H1 (cell line): ENCODE data around the gene TIMM9. TPM values are rescaled to one million over a fixed set of nuclear protein-coding genes. Genes with fewer than 3 reads are reported as not detected.
"Not testable (repeated sequence)": the region's sequence is repeated elsewhere in the genome, so short reads cannot be mapped to it uniquely, and the experiment has no call there.

Experiments
- CTCF ChIA-PET: fragments of 300-600 bp; sonication (Branson Sonifier 250); formaldehyde crosslinking; loops from one replicate; lab custom pipeline; 2021; ENCODE audit not compliant: partially characterized antibody; lab: Charles Lee
- POLR2A ChIA-PET: fragments of 300-600 bp; sonication (Branson Sonifier 250); formaldehyde crosslinking; loops from one replicate; lab custom pipeline; 2021; ENCODE audit warnings: inconsistent platforms; ENCODE audit not compliant: partially characterized antibody; lab: Charles Lee
- DNase-seq, 2 experiments: peaks; one replicate each; pipeline versions ENCODE4 v3.0.0 to v3.0.0-alpha.2; 2010 to 2022; ENCODE audit warnings: low spot score in 2 of 2, low read depth in 1 of 2, mixed read lengths in 1 of 2
- FAIRE-seq: peaks from 2 replicates; lab custom pipeline; 2011; peaks lifted over from hg19 to GRCh38; lab: Jason Lieb, UNC
- H2AFZ ChIP-seq: 2 replicates; pipeline ENCODE4 v1.8.1; 2012; ENCODE audit warnings: low read length, inconsistent platforms
- H2AK5ac ChIP-seq: 2 replicates; pipeline ENCODE4 v1.6.1; 2013; ENCODE audit warnings: low read depth, low read length
- H2BK120ac ChIP-seq: replicated peaks from 2 replicates; pipeline ENCODE3; 2013; ENCODE audit warnings: low read depth, low read length, inconsistent platforms
- H2BK12ac ChIP-seq: 2 replicates; pipeline ENCODE4 v1.6.1; 2013; ENCODE audit warnings: low read depth, low read length
- H2BK15ac ChIP-seq: 2 replicates; pipeline ENCODE4 v1.6.1; 2013; ENCODE audit warnings: low read length
- H2BK20ac ChIP-seq: 2 replicates; pipeline ENCODE4 v1.6.1; 2013; ENCODE audit warnings: low read length
- H2BK5ac ChIP-seq: 2 replicates; pipeline ENCODE4 v1.6.1; 2013; ENCODE audit warnings: low read depth, low read length
- H3K14ac ChIP-seq: 2 replicates; pipeline ENCODE4 v1.6.1; 2013; ENCODE audit warnings: inconsistent platforms; ENCODE audit not compliant: insufficient read length
- H3K18ac ChIP-seq: 2 replicates; pipeline ENCODE4 v1.6.1; 2013; ENCODE audit warnings: low read length; ENCODE audit errors: extremely low read depth
- H3K23ac ChIP-seq: 2 replicates; pipeline ENCODE4 v1.6.1; 2013; ENCODE audit warnings: inconsistent platforms; ENCODE audit not compliant: insufficient read length
- H3K23me2 ChIP-seq: 2 replicates; pipeline ENCODE4 v1.6.1; 2013; ENCODE audit warnings: low read depth, low read length
- H3K27ac ChIP-seq: 2 replicates; pipeline ENCODE4 v1.6.1; 2011; ENCODE audit warnings: low read depth, low read length, inconsistent platforms
- H3K27me3 ChIP-seq, 4 experiments: replicated peaks in 1 of 4; 1 replicate in 1 of 4; 2 replicates in 3 of 4; pipeline versions ENCODE4 v1.6.1 to v1.8.1; 2011 to 2013; ENCODE audit warnings: low read length in 3 of 4, mild to moderate bottlenecking in 3 of 4, inconsistent platforms in 2 of 4, mixed read lengths in 2 of 4, moderate library complexity in 1 of 4; ENCODE audit not compliant: control insufficient read depth in 3 of 4, insufficient read depth in 3 of 4; ENCODE audit errors: extremely low read depth in 1 of 4
- H3K36me3 ChIP-seq, 4 experiments: 2 replicates each; pipeline versions ENCODE4 v1.6.1 to v1.8.1; 2011 to 2013; ENCODE audit warnings: mild to moderate bottlenecking in 4 of 4, low read length in 3 of 4, moderate library complexity in 2 of 4, control low read depth in 1 of 4, inconsistent platforms in 1 of 4; ENCODE audit not compliant: insufficient read depth in 4 of 4, control insufficient read depth in 2 of 4
- H3K4ac ChIP-seq: replicated peaks from 2 replicates; pipeline ENCODE3; 2013; ENCODE audit warnings: low read length, low read depth, mixed read lengths, inconsistent platforms; ENCODE audit not compliant: insufficient read length
- H3K4me1 ChIP-seq, 4 experiments: replicated peaks in 1 of 4; 1 replicate in 1 of 4; 2 replicates in 3 of 4; pipeline versions ENCODE4 v1.6.1 to v1.8.1; 2011 to 2013; ENCODE audit warnings: low read length in 3 of 4, inconsistent platforms in 2 of 4, mixed read lengths in 1 of 4; ENCODE audit not compliant: insufficient read depth in 4 of 4, control insufficient read depth in 3 of 4
- H3K4me2 ChIP-seq, 2 experiments: 2 replicates each; pipeline versions ENCODE4 v1.6.1 to v1.8.1; 2011 to 2013; ENCODE audit warnings: low read depth in 2 of 2, low read length in 2 of 2, control low read depth in 1 of 2, inconsistent platforms in 1 of 2, mild to moderate bottlenecking in 1 of 2; ENCODE audit not compliant: insufficient read depth in 1 of 2
- H3K4me3 ChIP-seq, 4 experiments: fragments of 200-600, 300-600 bp in 1 of 4; sonication (generic), shearing (Covaris generic), sonication (Bioruptor Twin) in 1 of 4; 2 replicates each; pipeline versions ENCODE4 v1.5.1 to v1.8.1; 2011 to 2016; ENCODE audit warnings: low read length in 4 of 4, low read depth in 3 of 4, control low read depth in 2 of 4, inconsistent platforms in 2 of 4, mild to moderate bottlenecking in 2 of 4, mixed read lengths in 1 of 4, moderate library complexity in 1 of 4; ENCODE audit not compliant: insufficient read depth in 2 of 4; ENCODE audit errors: extremely low read depth in 1 of 4
- H3K56ac ChIP-seq: replicated peaks from 2 replicates; pipeline ENCODE3; 2013; ENCODE audit warnings: low read depth, mild to moderate bottlenecking, mixed read lengths, low read length, inconsistent platforms; ENCODE audit not compliant: insufficient read length
- H3K79me1 ChIP-seq: 2 replicates; pipeline ENCODE4 v1.6.1; 2013; ENCODE audit warnings: low read depth, low read length, control low read depth
- H3K79me2 ChIP-seq, 2 experiments: 2 replicates each; pipeline versions ENCODE4 v1.6.1 to v1.8.1; 2012 to 2013; ENCODE audit warnings: low read length in 2 of 2, mild to moderate bottlenecking in 2 of 2, inconsistent platforms in 1 of 2; ENCODE audit not compliant: insufficient read depth in 2 of 2, control insufficient read depth in 1 of 2
- H3K9ac ChIP-seq, 4 experiments: replicated peaks in 1 of 4; 1 replicate in 1 of 4; 2 replicates in 3 of 4; pipeline versions ENCODE4 v1.6.1 to v1.8.1; 2011 to 2013; ENCODE audit warnings: low read depth in 3 of 4, low read length in 3 of 4, control low read depth in 2 of 4, mild to moderate bottlenecking in 2 of 4, moderate library complexity in 2 of 4, inconsistent platforms in 1 of 4; ENCODE audit errors: extremely low read depth in 1 of 4
- H3K9me3 ChIP-seq, 2 experiments: 2 replicates each; pipeline versions ENCODE4 v1.6.1 to v1.8.1; 2012 to 2013; ENCODE audit warnings: mild to moderate bottlenecking in 2 of 2, moderate library complexity in 2 of 2, control low read depth in 1 of 2, inconsistent platforms in 1 of 2, low read depth in 1 of 2, low read length in 1 of 2, mixed read lengths in 1 of 2; ENCODE audit not compliant: insufficient read depth in 2 of 2
- H4K20me1 ChIP-seq, 2 experiments: replicated peaks in 1 of 2; 2 replicates each; pipeline versions ENCODE3 to v1.8.1; 2011 to 2013; ENCODE audit warnings: inconsistent platforms in 2 of 2, low read length in 2 of 2, mild to moderate bottlenecking in 1 of 2; ENCODE audit not compliant: insufficient read depth in 2 of 2, control insufficient read depth in 1 of 2
- H4K5ac ChIP-seq: 2 replicates; pipeline ENCODE4 v1.6.1; 2013; ENCODE audit warnings: low read length, low read depth, mixed read lengths, inconsistent platforms; ENCODE audit not compliant: insufficient read length
- H4K8ac ChIP-seq: 2 replicates; pipeline ENCODE4 v1.8.0; 2013; ENCODE audit warnings: mild to moderate bottlenecking, moderate library complexity, low read length, inconsistent platforms; ENCODE audit not compliant: insufficient read depth; ENCODE audit errors: extremely low read depth
- H4K91ac ChIP-seq: replicated peaks from 2 replicates; pipeline ENCODE3; 2013; ENCODE audit warnings: low read length, mixed read lengths, inconsistent platforms; ENCODE audit not compliant: insufficient read length
- WGBS, 2 experiments: shearing (Covaris generic) in 1 of 2; methylation state at CpG; one replicate each; pipeline versions ENCODE4 v1.1.6 to v1.1.7; 2013 to 2015; ENCODE audit warnings: low lambda C conversion rate in 2 of 2, mixed read lengths in 2 of 2, inconsistent platforms in 1 of 2, low coverage in 1 of 2, missing lambda C conversion rate in 1 of 2; ENCODE audit not compliant: insufficient replicate concordance in 2 of 2, insufficient coverage in 1 of 2, insufficient read length in 1 of 2; ENCODE audit errors: extremely low coverage in 1 of 2, missing lambda C conversion rate in 1 of 2; 5-methylcytosine and 5-hydroxymethylcytosine counted together
- polyA plus RNA-seq, 7 experiments: library from polyadenylated mRNA; depleted of rRNA in 3 of 7; stranded (reverse) in 5 of 7; unstranded in 2 of 7; fragments of >200 nt in 5 of 7; fragments of 200-250 nt in 2 of 7; gene quantifications; 1 replicate in 5 of 7; 2 replicates in 1 of 7; 4 replicates in 1 of 7; pipeline versions ENCODE4 v1.2.1 to v1.2.3, GENCODE V29; 2011 to 2013; ENCODE audit warnings: missing spikeins in 2 of 7, mixed read lengths in 2 of 7
- total RNA-seq: library from RNA; stranded (reverse); fragmentation: NEBNext Ultra II Directional; extraction: Animal tissue kit (Norgen Biotek cat#: 25700); gene quantifications from 2 replicates; pipeline ENCODE4 v1.2.1, GENCODE V29; 2021

The TIMM9 gene
- total and polyA plus RNA-seq, 2 of the 8 experiments (the other 6 are each of a cell fraction or from before 2014, with no cell fraction given), result 24.0 to 52.2 TPM

DNA sequence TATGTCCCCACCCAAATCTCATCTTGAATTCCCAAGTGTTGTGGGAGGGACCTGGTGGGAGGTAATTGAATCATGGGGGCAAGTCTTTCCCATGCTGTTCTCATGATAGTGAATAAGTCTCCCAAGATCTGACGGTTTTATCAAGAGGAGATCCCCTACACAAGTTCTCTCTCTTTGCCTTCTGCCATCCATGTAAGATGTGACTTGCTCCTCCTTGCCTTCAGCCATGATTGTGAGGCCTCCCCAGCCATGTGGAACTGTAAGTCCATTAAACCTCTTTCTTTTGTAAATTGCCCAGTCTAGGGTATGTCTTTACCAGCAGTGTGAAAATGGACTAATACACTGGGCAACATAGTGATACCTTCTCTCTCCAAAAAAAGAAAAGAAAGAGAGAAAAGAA, 10.4 kb downstream of the TIMM9 start:
- not testable (repeated sequence) for H3K27ac ChIP-seq, H3K4me2 ChIP-seq, H2BK15ac ChIP-seq, H3K18ac ChIP-seq, H4K5ac ChIP-seq, H3K4me1 ChIP-seq, H2BK12ac ChIP-seq, H3K9ac ChIP-seq, H3K79me2 ChIP-seq, H3K9me3 ChIP-seq, H4K8ac ChIP-seq, FAIRE-seq, H4K91ac ChIP-seq, H2BK5ac ChIP-seq, DNase-seq, H4K20me1 ChIP-seq, H3K14ac ChIP-seq, H3K4me3 ChIP-seq, H2AFZ ChIP-seq, H3K56ac ChIP-seq, H3K23me2 ChIP-seq, H3K4ac ChIP-seq, H3K27me3 ChIP-seq, H2AK5ac ChIP-seq, H2BK120ac ChIP-seq, H2BK20ac ChIP-seq, H3K23ac ChIP-seq, H3K79me1 ChIP-seq
- 85% methylated on average over 1 of the region's 1 CpG; no CpG with 5 or more reads in 1 of the 2 experiments for WGBS, 2 experiments
- ChIA-PET CTCF (interaction anchor here (0.8 to 2.4 kb wide), 2 partner anchors 21 to 83 kb away, joined by 3 to 7 read pairs; partner anchors contain the start of gene TOMM20L), POLR2A (interaction anchor here (1.0 kb wide), 1 partner anchor 118 kb away, joined by 3 read pairs; the partner anchor contains the start of gene ARID4A)
- H3K36me3 ChIP-seq, result peaks cover 0 to 43% (median 15%) of the 10 kb centered on the region in 4 experiments; a peak in 6 of 8 replicates
